SK-N-SH (cell line): ENCODE results near the gene ROBO1. TPM values are rescaled to one million over a fixed set of nuclear protein-coding genes. Genes with fewer than 3 reads are reported as not detected.

ENCODE experiments used
- CTCF ChIA-PET: fragments of 300-600, 350-600 bp; formaldehyde crosslinking; extraction: SDS; loops from one replicate; lab custom pipeline; 2021; lab: Yijun Ruan, JAX
- POLR2A ChIA-PET: fragments of 350-600 bp; sonication (Branson Sonifier 250); formaldehyde crosslinking; extraction: SDS; loops from one replicate; lab custom pipeline; 2020; ENCODE audit warnings: antibody characterized with exemption, inconsistent platforms; lab: Yijun Ruan, JAX
- DNase-seq: peaks from one replicate; pipeline ENCODE4 v3.0.0; 2012
- H2AFZ ChIP-seq: fragments of 200-600 bp; sonication (generic); 2 replicates; pipeline ENCODE4 v1.8.1; 2016; ENCODE audit warnings: antibody characterized with exemption, mild to moderate bottlenecking, low read depth
- H3F3A ChIP-seq: fragments of 200-600 bp; sonication (generic); replicated peaks from 2 replicates; pipeline ENCODE3; 2016; ENCODE audit warnings: antibody characterized with exemption, mild to moderate bottlenecking; ENCODE audit not compliant: insufficient read depth
- H3K27ac ChIP-seq, 2 experiments: fragments of 200-500 bp in 1 of 2; fragments of 200-600 bp in 1 of 2; sonication (Bioruptor generic) in 1 of 2; sonication (generic), shearing (Covaris generic) in 1 of 2; 2 replicates each; pipeline versions ENCODE4 v1.5.1 to v1.6.1; 2014 to 2016; ENCODE audit warnings: low read depth in 2 of 2, inconsistent platforms in 1 of 2, low read length in 1 of 2, mild to moderate bottlenecking in 1 of 2, mixed read lengths in 1 of 2
- H3K27me3 ChIP-seq: fragments of 200-600 bp; sonication (generic), shearing (Covaris generic); 2 replicates; pipeline ENCODE4 v1.6.1; 2016; ENCODE audit warnings: mixed run types; ENCODE audit not compliant: insufficient read depth
- H3K36me3 ChIP-seq, 2 experiments: fragments of 200-500 bp in 1 of 2; fragments of 200-600 bp in 1 of 2; sonication (Bioruptor generic) in 1 of 2; sonication (generic) in 1 of 2; replicated peaks in 1 of 2; 2 replicates each; pipeline versions ENCODE3 to v1.5.1; 2014 to 2016; ENCODE audit warnings: low read length in 1 of 2, mild to moderate bottlenecking in 1 of 2; ENCODE audit not compliant: insufficient read depth in 2 of 2, control insufficient read depth in 1 of 2
- H3K4me1 ChIP-seq, 2 experiments: fragments of 200-500 bp in 1 of 2; fragments of 200-600 bp in 1 of 2; sonication (Bioruptor generic) in 1 of 2; sonication (generic), shearing (Covaris generic) in 1 of 2; 2 replicates each; pipeline versions ENCODE4 v1.5.1 to v1.6.1; 2014 to 2016; ENCODE audit warnings: low read depth in 1 of 2, low read length in 1 of 2, mixed run types in 1 of 2; ENCODE audit not compliant: insufficient read depth in 2 of 2, control insufficient read depth in 1 of 2
- H3K4me2 ChIP-seq: fragments of 200-600 bp; sonication (generic), shearing (Covaris generic); 2 replicates; pipeline ENCODE4 v1.6.1; 2017; ENCODE audit warnings: mixed run types
- H3K4me3 ChIP-seq, 2 experiments: fragments of 200-500 bp in 1 of 2; fragments of 200-600 bp in 1 of 2; sonication (Bioruptor generic) in 1 of 2; sonication (generic), shearing (Covaris generic) in 1 of 2; 2 replicates each; pipeline versions ENCODE4 v1.5.1 to v1.8.1; 2014 to 2016; ENCODE audit warnings: low read depth in 2 of 2, inconsistent platforms in 1 of 2, low read length in 1 of 2, mild to moderate bottlenecking in 1 of 2, mixed read lengths in 1 of 2, moderate library complexity in 1 of 2
- H3K79me2 ChIP-seq: fragments of 200-600 bp; sonication (generic); 2 replicates; pipeline ENCODE4 v1.8.1; 2017; ENCODE audit warnings: mild to moderate bottlenecking; ENCODE audit not compliant: insufficient read depth
- H3K9ac ChIP-seq: fragments of 200-600 bp; sonication (generic); 2 replicates; pipeline ENCODE4 v1.6.1; 2017; ENCODE audit warnings: mixed run types
- H3K9me2 ChIP-seq: fragments of 200-600 bp; sonication (generic); 2 replicates; pipeline ENCODE4 v1.6.1; 2017; ENCODE audit warnings: mixed run types
- H3K9me3 ChIP-seq: fragments of 200-600 bp; sonication (generic); 2 replicates; pipeline ENCODE4 v1.6.1; 2017; ENCODE audit warnings: mixed run types, mild to moderate bottlenecking, moderate library complexity
- H4K20me1 ChIP-seq: fragments of 200-600 bp; sonication (generic); 2 replicates; pipeline ENCODE4 v1.6.1; 2017; ENCODE audit warnings: mild to moderate bottlenecking, mixed run types; ENCODE audit not compliant: insufficient read depth
- FOXJ3 ChIP-seq: sonication (generic); formaldehyde crosslinking; IDR thresholded peaks from 2 replicates; pipeline ENCODE4 v1.5.1; 2020; ENCODE audit warnings: mild to moderate bottlenecking, missing genetic modification reagents
- FOXM1 ChIP-seq: IDR thresholded peaks from 2 replicates; pipeline ENCODE4 v1.4.0; 2012; ENCODE audit warnings: low read depth, mild to moderate bottlenecking
- GATA2 ChIP-seq: sonication (generic); formaldehyde crosslinking; IDR thresholded peaks from 2 replicates; pipeline ENCODE4 v1.5.0; 2020; ENCODE audit warnings: mild to moderate bottlenecking, missing genetic modification reagents
- MEF2A ChIP-seq: IDR thresholded peaks from 2 replicates; pipeline ENCODE4 v1.4.0; 2012; ENCODE audit warnings: low read depth, borderline replicate concordance
- MXI1 ChIP-seq: IDR thresholded peaks from 2 replicates; pipeline ENCODE4 v1.6.1; 2012; ENCODE audit warnings: mild to moderate bottlenecking, low read depth, low read length, improper control_type of control experiment
- NFIC ChIP-seq: IDR thresholded peaks from 2 replicates; pipeline ENCODE4 v1.4.0; 2012; ENCODE audit warnings: borderline replicate concordance
- POLR2AphosphoS5 ChIP-seq: IDR thresholded peaks from 2 replicates; pipeline ENCODE4 v1.6.1; 2012; ENCODE audit warnings: low read depth, low read length
- RCOR1 ChIP-seq: fragments of 150-350 bp; IDR thresholded peaks from 2 replicates; pipeline ENCODE4 v1.6.1; 2017; ENCODE audit warnings: antibody characterized with exemption, low read length
- SMC3 ChIP-seq: IDR thresholded peaks from 2 replicates; pipeline ENCODE4 v1.6.1; 2012; ENCODE audit warnings: low read depth, low read length, improper control_type of control experiment
- TAF1 ChIP-seq: IDR thresholded peaks from 2 replicates; pipeline ENCODE4 v1.6.1; 2012; ENCODE audit warnings: low read depth, mild to moderate bottlenecking, low read length, moderate library complexity, borderline replicate concordance
- TCF12 ChIP-seq: IDR thresholded peaks from 2 replicates; pipeline ENCODE4 v1.4.0; 2012
- TEAD4 ChIP-seq: IDR thresholded peaks from 2 replicates; pipeline ENCODE4 v1.4.0; 2012; ENCODE audit warnings: mild to moderate bottlenecking, borderline replicate concordance; ENCODE audit not compliant: insufficient read depth
- WGBS: methylation state at CpG from one replicate; pipeline ENCODE4 v1.1.6; 2017; ENCODE audit warnings: low lambda C conversion rate; 5-methylcytosine and 5-hydroxymethylcytosine counted together
- polyA plus RNA-seq, 3 experiments: library from polyadenylated mRNA; depleted of rRNA; stranded (reverse); fragments of >200 nt; gene quantifications; 2 replicates each; pipeline ENCODE4 v1.2.3, GENCODE V29; 2012
- TF ChIP-seq, protein P1 (sequence below): fragments of 200-600 bp; sonication (generic); IDR thresholded peaks from 2 replicates; pipeline ENCODE4 v1.6.1; 2017; ENCODE audit warnings: antibody characterized with exemption, mild to moderate bottlenecking, moderate library complexity
- TF ChIP-seq, protein P2 (sequence below): IDR thresholded peaks from 2 replicates; pipeline ENCODE4 v1.6.1; 2012; ENCODE audit warnings: mild to moderate bottlenecking, low read depth, low read length, moderate library complexity
- TF ChIP-seq, protein P3 (sequence below): fragments of 150-350 bp; IDR thresholded peaks from 2 replicates; pipeline ENCODE4 v1.6.1; 2017; ENCODE audit warnings: antibody characterized with exemption, low read length, low read depth, borderline replicate concordance

Gene ROBO1
- polyA plus RNA-seq, 1 of the 3 experiments (the other 2 are of a cell fraction), result 22.7 TPM

DNA sequence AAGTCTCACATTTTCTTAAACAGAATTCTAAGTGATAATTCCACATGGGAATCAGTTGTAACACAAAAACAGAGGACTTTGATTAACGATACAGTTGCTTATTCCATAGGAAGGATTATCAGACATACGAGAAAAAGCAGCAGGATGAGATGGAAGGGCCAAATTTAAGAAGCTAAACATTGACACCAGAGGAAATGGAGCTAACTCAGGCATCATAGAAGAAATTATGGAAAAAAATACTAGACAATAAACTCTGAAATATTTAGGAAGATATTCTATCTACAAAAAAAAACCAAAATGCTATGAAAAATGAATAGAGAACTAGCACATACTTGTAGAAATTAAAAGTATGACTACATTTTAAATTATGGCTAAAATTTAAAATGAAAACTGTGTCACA lies 776.1 kb downstream of the ROBO1 start (continued):
- TF ChIP-seq, protein P1, sequence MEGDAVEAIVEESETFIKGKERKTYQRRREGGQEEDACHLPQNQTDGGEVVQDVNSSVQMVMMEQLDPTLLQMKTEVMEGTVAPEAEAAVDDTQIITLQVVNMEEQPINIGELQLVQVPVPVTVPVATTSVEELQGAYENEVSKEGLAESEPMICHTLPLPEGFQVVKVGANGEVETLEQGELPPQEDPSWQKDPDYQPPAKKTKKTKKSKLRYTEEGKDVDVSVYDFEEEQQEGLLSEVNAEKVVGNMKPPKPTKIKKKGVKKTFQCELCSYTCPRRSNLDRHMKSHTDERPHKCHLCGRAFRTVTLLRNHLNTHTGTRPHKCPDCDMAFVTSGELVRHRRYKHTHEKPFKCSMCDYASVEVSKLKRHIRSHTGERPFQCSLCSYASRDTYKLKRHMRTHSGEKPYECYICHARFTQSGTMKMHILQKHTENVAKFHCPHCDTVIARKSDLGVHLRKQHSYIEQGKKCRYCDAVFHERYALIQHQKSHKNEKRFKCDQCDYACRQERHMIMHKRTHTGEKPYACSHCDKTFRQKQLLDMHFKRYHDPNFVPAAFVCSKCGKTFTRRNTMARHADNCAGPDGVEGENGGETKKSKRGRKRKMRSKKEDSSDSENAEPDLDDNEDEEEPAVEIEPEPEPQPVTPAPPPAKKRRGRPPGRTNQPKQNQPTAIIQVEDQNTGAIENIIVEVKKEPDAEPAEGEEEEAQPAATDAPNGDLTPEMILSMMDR, result no peak
- TF ChIP-seq SMC3 (no peak), NFIC (no peak), MEF2A (no peak)

DNA sequence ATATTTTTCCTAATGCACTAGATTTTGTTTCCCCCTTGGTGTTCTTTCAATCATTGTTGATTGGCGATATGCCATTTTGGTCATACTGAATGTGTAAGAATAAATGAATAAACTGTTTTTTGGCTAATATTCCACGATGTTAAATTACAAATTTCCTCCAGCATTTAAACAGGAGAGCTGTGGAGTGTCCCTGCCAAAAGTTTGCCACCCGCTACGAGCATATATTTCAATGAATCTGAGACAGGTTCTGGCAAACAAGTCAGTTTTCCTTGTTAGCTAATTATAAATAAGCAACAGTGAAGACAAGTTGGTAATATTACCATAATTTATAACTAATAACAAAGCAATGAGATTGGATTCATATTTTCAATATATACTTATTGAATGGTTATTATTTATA lies 777.6 kb downstream of the ROBO1 start:
- no peak for DNase-seq
- Histone ChIP-seq H3K9me3 (peaks cover 15% of the 10 kb centered on the region; the same call in 1 of the 2 replicates), H3K27me3 (no peaks in the 10 kb centered on the region), H2AFZ (no peak overlapping the region), H3K79me2 (peaks cover 58% of the 10 kb centered on the region), H3K4me1 (peaks cover 0 to 20% of the 10 kb centered on the region in 2 experiments; a peak in 2 of 4 replicates), H3K4me3 (no peak overlapping the region), H3K9ac (no peak overlapping the region), H3K27ac (no peak overlapping the region), H3F3A (peaks cover 3% of the 10 kb centered on the region), H3K4me2 (no peak overlapping the region), H3K9me2 (no peaks in the 10 kb centered on the region), H4K20me1 (no peaks in the 10 kb centered on the region), H3K36me3 (peaks cover 0 to 8% of the 10 kb centered on the region in 2 experiments)
- TF ChIP-seq TEAD4 (no peak), FOXJ3 (CRISPR knock-in tag) (no peak), FOXM1 (no peak), POLR2AphosphoS5 (no peak), MXI1 (no peak), TAF1 (no peak), RCOR1 (no peak), NFIC (no peak), GATA2 (CRISPR knock-in tag) (no peak), TCF12 (no peak)
- TF ChIP-seq, protein P2, sequence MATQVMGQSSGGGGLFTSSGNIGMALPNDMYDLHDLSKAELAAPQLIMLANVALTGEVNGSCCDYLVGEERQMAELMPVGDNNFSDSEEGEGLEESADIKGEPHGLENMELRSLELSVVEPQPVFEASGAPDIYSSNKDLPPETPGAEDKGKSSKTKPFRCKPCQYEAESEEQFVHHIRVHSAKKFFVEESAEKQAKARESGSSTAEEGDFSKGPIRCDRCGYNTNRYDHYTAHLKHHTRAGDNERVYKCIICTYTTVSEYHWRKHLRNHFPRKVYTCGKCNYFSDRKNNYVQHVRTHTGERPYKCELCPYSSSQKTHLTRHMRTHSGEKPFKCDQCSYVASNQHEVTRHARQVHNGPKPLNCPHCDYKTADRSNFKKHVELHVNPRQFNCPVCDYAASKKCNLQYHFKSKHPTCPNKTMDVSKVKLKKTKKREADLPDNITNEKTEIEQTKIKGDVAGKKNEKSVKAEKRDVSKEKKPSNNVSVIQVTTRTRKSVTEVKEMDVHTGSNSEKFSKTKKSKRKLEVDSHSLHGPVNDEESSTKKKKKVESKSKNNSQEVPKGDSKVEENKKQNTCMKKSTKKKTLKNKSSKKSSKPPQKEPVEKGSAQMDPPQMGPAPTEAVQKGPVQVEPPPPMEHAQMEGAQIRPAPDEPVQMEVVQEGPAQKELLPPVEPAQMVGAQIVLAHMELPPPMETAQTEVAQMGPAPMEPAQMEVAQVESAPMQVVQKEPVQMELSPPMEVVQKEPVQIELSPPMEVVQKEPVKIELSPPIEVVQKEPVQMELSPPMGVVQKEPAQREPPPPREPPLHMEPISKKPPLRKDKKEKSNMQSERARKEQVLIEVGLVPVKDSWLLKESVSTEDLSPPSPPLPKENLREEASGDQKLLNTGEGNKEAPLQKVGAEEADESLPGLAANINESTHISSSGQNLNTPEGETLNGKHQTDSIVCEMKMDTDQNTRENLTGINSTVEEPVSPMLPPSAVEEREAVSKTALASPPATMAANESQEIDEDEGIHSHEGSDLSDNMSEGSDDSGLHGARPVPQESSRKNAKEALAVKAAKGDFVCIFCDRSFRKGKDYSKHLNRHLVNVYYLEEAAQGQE, result no peak
- TF ChIP-seq, protein P3, sequence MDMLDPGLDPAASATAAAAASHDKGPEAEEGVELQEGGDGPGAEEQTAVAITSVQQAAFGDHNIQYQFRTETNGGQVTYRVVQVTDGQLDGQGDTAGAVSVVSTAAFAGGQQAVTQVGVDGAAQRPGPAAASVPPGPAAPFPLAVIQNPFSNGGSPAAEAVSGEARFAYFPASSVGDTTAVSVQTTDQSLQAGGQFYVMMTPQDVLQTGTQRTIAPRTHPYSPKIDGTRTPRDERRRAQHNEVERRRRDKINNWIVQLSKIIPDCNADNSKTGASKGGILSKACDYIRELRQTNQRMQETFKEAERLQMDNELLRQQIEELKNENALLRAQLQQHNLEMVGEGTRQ, result no peak
- TF ChIP-seq, protein P1, result no peak
- ChIA-PET CTCF (interaction anchor here (1.0 to 2.5 kb wide), 5 partner anchors 12 to 346 kb away, joined by 3 to 22 read pairs (median 8); no protein-coding TSS in a partner anchor), POLR2A (no interaction called here)
- 95% methylated on average over 4 of the region's 4 CpGs for WGBS
